Measurements from ENCODE around the gene PREP.

DNA sequence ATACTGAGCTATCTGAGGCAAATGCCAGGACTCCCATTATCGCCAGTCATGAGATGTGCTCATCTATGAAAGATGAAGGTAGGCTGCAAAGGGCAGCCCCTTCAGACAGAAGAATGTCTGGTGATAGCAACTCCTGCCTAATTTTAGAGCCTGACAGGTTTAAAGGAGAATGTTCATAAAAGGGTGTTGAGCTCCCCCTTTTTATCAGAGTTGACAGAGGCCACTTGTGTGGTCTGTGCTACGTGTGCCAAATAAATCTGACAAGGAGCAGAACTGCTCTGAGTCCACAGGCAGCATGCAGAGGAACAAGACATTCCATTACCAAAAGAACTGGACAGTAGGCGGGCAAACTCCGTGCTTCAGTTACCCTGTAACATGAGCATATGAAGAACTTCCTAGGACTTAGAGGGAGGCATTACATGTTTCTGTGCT, 101.8 kb downstream of the PREP start:
- TF ChIP-seq, protein P1, sequence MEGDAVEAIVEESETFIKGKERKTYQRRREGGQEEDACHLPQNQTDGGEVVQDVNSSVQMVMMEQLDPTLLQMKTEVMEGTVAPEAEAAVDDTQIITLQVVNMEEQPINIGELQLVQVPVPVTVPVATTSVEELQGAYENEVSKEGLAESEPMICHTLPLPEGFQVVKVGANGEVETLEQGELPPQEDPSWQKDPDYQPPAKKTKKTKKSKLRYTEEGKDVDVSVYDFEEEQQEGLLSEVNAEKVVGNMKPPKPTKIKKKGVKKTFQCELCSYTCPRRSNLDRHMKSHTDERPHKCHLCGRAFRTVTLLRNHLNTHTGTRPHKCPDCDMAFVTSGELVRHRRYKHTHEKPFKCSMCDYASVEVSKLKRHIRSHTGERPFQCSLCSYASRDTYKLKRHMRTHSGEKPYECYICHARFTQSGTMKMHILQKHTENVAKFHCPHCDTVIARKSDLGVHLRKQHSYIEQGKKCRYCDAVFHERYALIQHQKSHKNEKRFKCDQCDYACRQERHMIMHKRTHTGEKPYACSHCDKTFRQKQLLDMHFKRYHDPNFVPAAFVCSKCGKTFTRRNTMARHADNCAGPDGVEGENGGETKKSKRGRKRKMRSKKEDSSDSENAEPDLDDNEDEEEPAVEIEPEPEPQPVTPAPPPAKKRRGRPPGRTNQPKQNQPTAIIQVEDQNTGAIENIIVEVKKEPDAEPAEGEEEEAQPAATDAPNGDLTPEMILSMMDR (IDR thresholded peaks at IDR 0.05; ENCODE audit: low read depth, low read length, poor library complexity, severe bottlenecking): no peak
- TF ChIP-seq EZH2phosphoT487 (IDR thresholded peaks at IDR 0.05; ENCODE audit: borderline replicate concordance, low read length): no peak

All from DOHH2 (cell line).